SU-DHL-6 (cell line): Measurements from ENCODE around the gene HSPA4.

Experiments used
- EZH2phosphoT487 ChIP-seq: fragments of 200-600 bp; sonication (generic), shearing (Covaris generic); conservative IDR thresholded peaks from 2 replicates; pipeline ENCODE4 v1.6.1; 2018; ENCODE audit warnings: mild to moderate bottlenecking, antibody characterized with exemption, low read length, moderate library complexity, mixed read lengths
- TF ChIP-seq, protein P1 (sequence below): fragments of 200-600 bp; sonication (generic); IDR thresholded peaks from one replicate; pipeline ENCODE4 v1.5.1; 2017; ENCODE audit warnings: antibody characterized with exemption, mild to moderate bottlenecking, low read length, moderate library complexity; ENCODE audit not compliant: insufficient read depth, poor library complexity, severe bottlenecking

DNA sequence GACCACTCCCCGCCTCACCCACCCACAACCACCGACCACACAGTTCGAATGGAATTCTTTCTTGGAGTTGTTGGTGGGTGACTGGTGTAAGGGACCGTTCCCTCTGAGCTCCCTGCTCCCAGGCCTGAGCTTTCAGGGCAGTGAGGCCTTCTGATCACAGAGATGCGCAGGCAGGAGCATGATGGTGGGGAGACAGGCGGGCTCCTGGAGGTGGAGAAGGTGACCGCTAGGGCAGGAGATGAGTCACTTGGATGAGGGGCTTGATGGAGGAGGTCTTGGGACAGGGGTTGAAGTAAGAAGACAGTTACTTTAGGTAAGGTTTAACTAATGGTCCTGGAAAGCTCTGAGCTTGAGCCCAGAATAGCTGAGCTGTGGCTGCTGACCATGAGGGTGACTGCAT, 88.5 kb downstream of the HSPA4 start:
- TF ChIP-seq, protein P1, sequence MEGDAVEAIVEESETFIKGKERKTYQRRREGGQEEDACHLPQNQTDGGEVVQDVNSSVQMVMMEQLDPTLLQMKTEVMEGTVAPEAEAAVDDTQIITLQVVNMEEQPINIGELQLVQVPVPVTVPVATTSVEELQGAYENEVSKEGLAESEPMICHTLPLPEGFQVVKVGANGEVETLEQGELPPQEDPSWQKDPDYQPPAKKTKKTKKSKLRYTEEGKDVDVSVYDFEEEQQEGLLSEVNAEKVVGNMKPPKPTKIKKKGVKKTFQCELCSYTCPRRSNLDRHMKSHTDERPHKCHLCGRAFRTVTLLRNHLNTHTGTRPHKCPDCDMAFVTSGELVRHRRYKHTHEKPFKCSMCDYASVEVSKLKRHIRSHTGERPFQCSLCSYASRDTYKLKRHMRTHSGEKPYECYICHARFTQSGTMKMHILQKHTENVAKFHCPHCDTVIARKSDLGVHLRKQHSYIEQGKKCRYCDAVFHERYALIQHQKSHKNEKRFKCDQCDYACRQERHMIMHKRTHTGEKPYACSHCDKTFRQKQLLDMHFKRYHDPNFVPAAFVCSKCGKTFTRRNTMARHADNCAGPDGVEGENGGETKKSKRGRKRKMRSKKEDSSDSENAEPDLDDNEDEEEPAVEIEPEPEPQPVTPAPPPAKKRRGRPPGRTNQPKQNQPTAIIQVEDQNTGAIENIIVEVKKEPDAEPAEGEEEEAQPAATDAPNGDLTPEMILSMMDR, result no peak
- no peak for TF ChIP-seq EZH2phosphoT487
